Kidney epithelial cell (primary cell): ENCODE measurements around the gene DTHD1. TPM values are rescaled to one million over a fixed set of nuclear protein-coding genes. Genes with fewer than 3 reads are reported as not detected.

ENCODE experiments used
- DNase-seq: peaks from one replicate; pipeline ENCODE4 v3.0.0-alpha.2; 2010; ENCODE audit warnings: low read depth
- H3K27me3 ChIP-seq: 2 replicates; pipeline ENCODE4 v1.6.0; 2011; ENCODE audit warnings: low read length; ENCODE audit not compliant: control insufficient read depth, insufficient read depth
- H3K36me3 ChIP-seq: 2 replicates; pipeline ENCODE4 v1.5.1; 2011; ENCODE audit warnings: low read length; ENCODE audit not compliant: control insufficient read depth, insufficient read depth
- H3K4me3 ChIP-seq: 2 replicates; pipeline ENCODE4 v1.5.1; 2011; ENCODE audit warnings: low read depth, mild to moderate bottlenecking, control low read depth, low read length
- CTCF ChIP-seq: IDR thresholded peaks from 2 replicates; pipeline ENCODE4 v1.5.1; 2011; ENCODE audit warnings: mild to moderate bottlenecking, moderate library complexity, low read length, control low read depth, inconsistent platforms; ENCODE audit not compliant: insufficient read depth, poor library complexity, severe bottlenecking
- total RNA-seq: library from RNA; depleted of rRNA; stranded (reverse); fragments of >200 nt; gene quantifications from 2 replicates; pipeline ENCODE4 v1.2.3, GENCODE V29; 2015

Gene DTHD1
- total RNA-seq, 1 donor from 2014 or later, result not detected

GRCh38 chr4:36312511-36312910 is 31.1 kb downstream of the DTHD1 start:
- H3K27me3 ChIP-seq, result no peaks in the 10 kb centered on the region

GRCh38 chr4:36313301-36313700 is 31.9 kb downstream of the DTHD1 start:
- H3K4me3 ChIP-seq, result no peak overlapping the region
- H3K36me3 ChIP-seq, result no peaks in the 10 kb centered on the region
- DNase-seq, result no peak
- no peak for TF ChIP-seq CTCF
- no peaks in the 10 kb centered on the region for H3K27me3 ChIP-seq

More at GRCh38 chr4:36312511-36312910, 31.1 kb downstream of the DTHD1 start:
- H3K4me3 ChIP-seq, result no peak overlapping the region
- no peak for TF ChIP-seq CTCF
- H3K36me3 ChIP-seq, result no peaks in the 10 kb centered on the region
- no peak for DNase-seq

DNA sequence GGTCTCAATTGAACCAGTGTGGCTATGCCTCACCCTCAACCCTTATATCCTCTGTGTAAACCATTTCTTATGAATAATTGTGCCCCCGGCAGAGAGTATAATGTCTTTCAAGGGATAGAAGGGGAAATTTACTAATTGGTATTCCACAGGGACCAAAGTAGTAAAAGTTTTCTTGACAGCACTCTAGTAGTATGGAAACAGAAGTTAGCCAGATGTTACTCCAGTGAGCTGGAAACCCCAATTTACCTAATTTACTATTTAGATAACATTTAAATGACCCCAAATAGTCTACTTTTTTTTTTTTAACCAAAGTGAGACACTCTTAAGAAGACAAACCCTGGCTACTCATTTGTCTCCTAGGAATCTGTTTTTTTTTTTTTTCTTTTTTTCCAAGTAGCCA is 32.3 kb downstream of the DTHD1 start:
- Histone ChIP-seq H3K4me3 (no peak overlapping the region), H3K36me3 (no peaks in the 10 kb centered on the region), H3K27me3 (no peaks in the 10 kb centered on the region)
- no peak for TF ChIP-seq CTCF
- no peak for DNase-seq

DNA sequence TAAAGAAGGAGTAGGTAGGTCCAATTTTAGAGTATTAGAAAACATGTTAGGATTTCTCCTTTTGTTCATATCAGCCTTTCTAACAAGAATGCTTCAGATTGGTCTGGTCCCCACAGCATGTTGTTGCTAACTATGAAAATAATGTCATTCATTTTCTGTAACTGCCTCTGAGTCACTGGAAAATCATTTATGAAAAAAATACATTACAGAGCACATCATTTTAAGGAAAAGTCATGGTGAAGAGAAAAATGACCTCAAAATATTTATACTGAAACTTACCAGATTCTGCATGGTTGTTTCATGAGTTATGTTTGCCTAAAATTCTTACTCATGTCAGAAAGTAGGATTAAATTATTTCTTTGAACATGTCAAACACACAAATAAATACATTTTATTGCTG is 35.2 kb downstream of the DTHD1 start:
- DNase-seq, result no peak
- no peak overlapping the region for H3K4me3 ChIP-seq
- no peak for TF ChIP-seq CTCF
- H3K27me3 ChIP-seq, result no peaks in the 10 kb centered on the region
- no peaks in the 10 kb centered on the region for H3K36me3 ChIP-seq

DNA sequence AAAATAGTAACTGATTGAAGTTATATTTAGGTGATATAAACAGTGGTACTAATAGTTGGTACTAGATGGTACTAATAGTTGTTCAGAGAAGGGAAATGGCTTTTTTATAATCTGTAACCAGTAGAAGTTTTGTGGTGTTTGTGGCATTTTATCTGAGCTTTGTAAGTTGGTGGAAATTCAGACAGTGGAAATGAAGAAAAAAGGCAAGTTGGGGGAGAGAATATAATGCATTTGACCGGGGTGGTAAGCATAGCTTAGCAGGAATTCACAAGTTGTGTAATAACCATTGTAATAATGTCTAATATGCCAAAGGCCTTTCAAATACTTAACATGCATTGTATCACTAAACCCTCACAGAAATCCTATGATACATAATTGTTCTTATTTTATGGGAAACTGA is 36.3 kb downstream of the DTHD1 start:
- TF ChIP-seq CTCF, result no peak
- H3K4me3 ChIP-seq, result no peak overlapping the region
- no peak for DNase-seq

GRCh38 chr4:36320117-36320896 is 38.9 kb downstream of the DTHD1 start:
- DNase-seq, result no peak
- TF ChIP-seq CTCF, result no peak
- Histone ChIP-seq H3K36me3 (no peaks in the 10 kb centered on the region), H3K27me3 (no peaks in the 10 kb centered on the region), H3K4me3 (no peak overlapping the region)

More for the DNA sequence above, 36.3 kb downstream of the DTHD1 start:
- Histone ChIP-seq H3K27me3 (no peaks in the 10 kb centered on the region), H3K36me3 (no peaks in the 10 kb centered on the region)
